Thoracic aorta (tissue), 2 donors: ENCODE measurements around the gene SLC5A12. TPM values are rescaled to one million over a fixed set of nuclear protein-coding genes. Genes with fewer than 3 reads are reported as not detected.

Experiments used
- ATAC-seq: fragments of 150-250 bp; one replicate; pipeline ENCODE4 v1.8.0; 2017; ENCODE audit warnings: low read depth; ENCODE audit not compliant: insufficient number of reproducible peaks, low FRiP score
- DNase-seq: peaks from one replicate; pipeline ENCODE4 v3.0.0-alpha.2; 2020; ENCODE audit warnings: low spot score
- H3K27ac ChIP-seq, 2 donors: fragments of 200-600 bp; sonication (generic); 1 replicate in 1 of 2; 2 replicates in 1 of 2; pipeline ENCODE4 v1.5.1; 2016; ENCODE audit warnings: mild to moderate bottlenecking in 2 of 2, moderate library complexity in 2 of 2
- H3K27me3 ChIP-seq: fragments of 200-600 bp; sonication (generic); replicated peaks from 2 replicates; pipeline ENCODE4 v1.6.0; 2016; ENCODE audit warnings: mild to moderate bottlenecking; ENCODE audit not compliant: insufficient read depth
- H3K36me3 ChIP-seq: fragments of 200-600 bp; sonication (generic); one replicate; pipeline ENCODE4 v1.5.1; 2016
- H3K4me1 ChIP-seq, 2 donors: fragments of 200-600 bp; sonication (generic); 1 replicate in 1 of 2; 2 replicates in 1 of 2; pipeline versions ENCODE4 v1.5.1 to v1.6.0; 2016; ENCODE audit warnings: low read depth in 2 of 2, mild to moderate bottlenecking in 1 of 2; ENCODE audit not compliant: control insufficient read depth in 1 of 2
- H3K4me3 ChIP-seq: fragments of 200-600 bp; sonication (generic); 2 replicates; pipeline ENCODE4 v1.5.1; 2016; ENCODE audit warnings: mild to moderate bottlenecking
- H3K9me3 ChIP-seq: fragments of 200-600 bp; sonication (generic); 2 replicates; pipeline ENCODE4 v1.5.1; 2016
- CTCF ChIP-seq: fragments of 200-600 bp; sonication (generic); IDR thresholded peaks from one replicate; pipeline ENCODE4 v1.5.1; 2019; ENCODE audit warnings: antibody characterized with exemption
- total RNA-seq, 2 donors: library from RNA; depleted of rRNA; stranded (reverse); fragments of >200 nt; gene quantifications; one replicate each; pipeline versions ENCODE4 v1.1.0 to v1.2.3, GENCODE V29; 2016

The SLC5A12 gene
- total RNA-seq, 2 donors from 2014 or later: 0.68 TPM; not detected in 1

- peaks cover 0 to 7% of the 10 kb centered on the region in 2 donors for H3K4me1 ChIP-seq
- H3K27ac ChIP-seq: no peak overlapping the region
- no peaks in the 10 kb centered on the region for H3K9me3 ChIP-seq
- no peak for TF ChIP-seq CTCF
- ATAC-seq (no peak), DNase-seq (no peak)
- H3K36me3 ChIP-seq: no peaks in the 10 kb centered on the region
- no peaks in the 10 kb centered on the region for H3K27me3 ChIP-seq
- H3K4me3 ChIP-seq: no peak overlapping the region
These were observed 42.5 kb upstream of the SLC5A12 start for GRCh38 chr11:26764315-26764714.

DNA sequence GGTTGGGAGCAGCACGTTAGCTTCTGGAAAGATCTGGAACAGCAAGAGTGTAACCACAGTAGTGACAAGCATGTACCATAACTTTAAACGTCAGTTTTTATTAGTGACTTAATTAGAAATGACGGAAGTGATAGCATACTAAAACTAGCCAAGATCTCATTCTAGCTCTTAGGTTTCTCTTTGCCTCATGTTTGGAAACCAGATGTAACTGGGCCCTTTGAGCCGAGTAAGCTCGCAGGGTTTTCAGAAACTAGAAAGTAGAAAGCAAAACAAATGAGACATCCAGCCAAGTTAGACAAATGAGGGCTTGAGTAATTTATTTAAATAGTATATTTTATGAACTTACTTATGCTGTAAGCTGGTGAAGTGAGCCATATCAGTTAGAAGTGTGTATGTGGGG is 40.2 kb upstream of the SLC5A12 start:
- no peak overlapping the region for H3K4me3 ChIP-seq
- H3K27me3 ChIP-seq: no peaks in the 10 kb centered on the region

GRCh38 chr11:26761361-26761809 is 39.5 kb upstream of the SLC5A12 start:
- no peak for DNase-seq
- Histone ChIP-seq H3K27ac (no peak overlapping the region), H3K4me1 (peaks cover 0 to 32% of the 10 kb centered on the region in 2 donors)

More for the DNA sequence above, 40.2 kb upstream of the SLC5A12 start:
- Histone ChIP-seq H3K9me3 (no peaks in the 10 kb centered on the region), H3K27ac (no peak overlapping the region), H3K36me3 (no peaks in the 10 kb centered on the region), H3K4me1 (peaks cover 0 to 28% of the 10 kb centered on the region in 2 donors)
- DNase-seq: no peak
- no peak for ATAC-seq
- no peak for TF ChIP-seq CTCF

DNA sequence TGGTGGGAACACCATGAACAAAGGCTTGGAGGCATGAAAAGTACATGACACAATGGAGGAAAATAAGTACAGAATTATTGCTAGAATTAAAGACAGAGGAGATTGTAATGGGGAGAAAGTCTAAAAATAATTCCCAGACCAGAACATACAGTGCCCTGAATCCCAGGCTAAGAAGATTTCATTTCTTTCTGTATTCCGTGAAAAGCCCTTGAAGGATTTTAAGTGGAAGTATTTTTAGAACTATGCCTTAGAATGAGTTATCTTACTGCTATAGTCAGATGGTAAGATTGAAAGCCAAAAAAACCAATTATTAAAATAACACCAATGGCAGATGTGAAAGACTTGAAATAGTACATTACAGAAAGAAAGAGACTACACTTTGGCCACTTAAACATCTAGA is 36.1 kb upstream of the SLC5A12 start:
- DNase-seq (no peak), ATAC-seq (peak; percentile 71)
- no peak for TF ChIP-seq CTCF
- no peaks in the 10 kb centered on the region for H3K27me3 ChIP-seq
- H3K4me3 ChIP-seq: no peak overlapping the region
- peaks cover 0 to 41% of the 10 kb centered on the region in 2 donors for H3K4me1 ChIP-seq
- H3K27ac ChIP-seq: peak overlapping the region; percentile 60 to 72
- no peaks in the 10 kb centered on the region for H3K36me3 ChIP-seq
- H3K9me3 ChIP-seq: no peaks in the 10 kb centered on the region

More at GRCh38 chr11:26761361-26761809, 39.5 kb upstream of the SLC5A12 start:
- no peak for TF ChIP-seq CTCF
- ATAC-seq: no peak
- no peaks in the 10 kb centered on the region for H3K9me3 ChIP-seq
- no peaks in the 10 kb centered on the region for H3K27me3 ChIP-seq
- no peaks in the 10 kb centered on the region for H3K36me3 ChIP-seq
- no peak overlapping the region for H3K4me3 ChIP-seq

- DNase-seq (no peak), ATAC-seq (no peak)
- no peaks in the 10 kb centered on the region for H3K36me3 ChIP-seq
- TF ChIP-seq CTCF: no peak
- peaks cover 0 to 35% of the 10 kb centered on the region in 2 donors for H3K4me1 ChIP-seq
- H3K4me3 ChIP-seq: no peak overlapping the region
- H3K27me3 ChIP-seq: no peaks in the 10 kb centered on the region
- H3K27ac ChIP-seq: no peak overlapping the region
- H3K9me3 ChIP-seq: no peaks in the 10 kb centered on the region
These were observed 33.9 kb upstream of the SLC5A12 start for GRCh38 chr11:26755762-26756161.
